Measurements from ENCODE around the gene ACVR1C. TPM values are rescaled to one million over a fixed set of nuclear protein-coding genes. Genes with fewer than 3 reads are reported as not detected.

Gene ACVR1C
- total RNA-seq, 1 donor from 2014 or later: 0.20 TPM

GRCh38 chr2:157497638-157498314, 130.9 kb downstream of the ACVR1C start:
- ATAC-seq (ENCODE audit: low read depth) (peak; percentile 78), DNase-seq (no peak)
- H3K4me3 Mint-ChIP-seq: no peak overlapping the region
- H3K27ac Mint-ChIP-seq: no peak overlapping the region
- ChIA-PET POLR2A (no interaction called here), CTCF (interaction anchor here (0.6 to 2.4 kb wide), 15 partner anchors 9 to 527 kb away, joined by 3 to 17 read pairs (median 4); partner anchors contain the start of genes ACVR1C, CYTIP and ERMN)
- peak; percentile 46 for TF ChIP-seq CTCF (IDR thresholded peaks at IDR 0.05)
- no peaks in the 10 kb centered on the region for H3K27me3 Mint-ChIP-seq
- H3K36me3 Mint-ChIP-seq (ENCODE audit: low read depth): no peaks in the 10 kb centered on the region
- H3K9me3 Mint-ChIP-seq: peaks cover 10% of the 10 kb centered on the region
- intact Hi-C loops (cut with micrococcal nuclease): loop anchor here (1.0 to 10.0 kb wide), 9 partner anchors 11 to 1257 kb away; partner anchors contain the start of gene ACVR1C
- peaks cover 38% of the 10 kb centered on the region for H3K4me1 Mint-ChIP-seq

- Mint-ChIP-seq H3K4me1 (peaks cover 20% of the 10 kb centered on the region), H3K27me3 (no peaks in the 10 kb centered on the region), H3K4me3 (no peak overlapping the region), H3K9me3 (no peaks in the 10 kb centered on the region), H3K36me3 (ENCODE audit: low read depth) (no peaks in the 10 kb centered on the region), H3K27ac (peak overlapping the region; percentile 50)
- ChIA-PET CTCF (interaction anchor here (0.7 to 6.8 kb wide), 31 partner anchors 9 to 532 kb away, joined by 3 to 114 read pairs (median 5); partner anchors contain the start of genes ACVR1C, CYTIP and ERMN), POLR2A (interaction anchor here (0.6 to 1.7 kb wide), 11 partner anchors 13 to 249 kb away, joined by 3 to 5 read pairs (median 3); partner anchors contain the start of gene CYTIP)
- TF ChIP-seq CTCF (IDR thresholded peaks at IDR 0.05): peak; percentile 58
- peak; percentile 36 for DNase-seq
- ATAC-seq (ENCODE audit: low read depth): peak; percentile 99
- intact Hi-C loops (cut with micrococcal nuclease): loop anchor here (1.0 to 10.0 kb wide), 11 partner anchors 23 to 703 kb away; partner anchors contain the start of gene ACVR1
Observed at GRCh38 chr2:157492189-157492773, 136.4 kb downstream of the ACVR1C start.

GRCh38 chr2:157489983-157490382, 138.7 kb downstream of the ACVR1C start:
- H3K4me3 Mint-ChIP-seq: no peak overlapping the region
- intact Hi-C loops (cut with micrococcal nuclease): loop anchor here (5.0 to 10.0 kb wide), 2 partner anchors 387 to 705 kb away; partner anchors contain the start of gene ACVR1
- no peaks in the 10 kb centered on the region for H3K9me3 Mint-ChIP-seq
- POLR2A ChIA-PET: no interaction called here
- no peak for DNase-seq
- no peaks in the 10 kb centered on the region for H3K27me3 Mint-ChIP-seq
- ATAC-seq (ENCODE audit: low read depth): no peak
- TF ChIP-seq CTCF (IDR thresholded peaks at IDR 0.05): no peak
- peaks cover 20% of the 10 kb centered on the region for H3K4me1 Mint-ChIP-seq
- CTCF ChIA-PET: interaction anchor here (0.6 to 6.8 kb wide), 9 partner anchors 13 to 1264 kb away, joined by 3 to 114 read pairs (median 5); partner anchors contain the start of gene ERMN
- H3K27ac Mint-ChIP-seq: no peak overlapping the region
- no peaks in the 10 kb centered on the region for H3K36me3 Mint-ChIP-seq (ENCODE audit: low read depth)

- ATAC-seq (ENCODE audit: low read depth) (no peak), DNase-seq (no peak)
- ChIA-PET CTCF (interaction anchor here (0.8 to 3.8 kb wide), 8 partner anchors 9 to 1266 kb away, joined by 3 to 23 read pairs (median 4); no protein-coding TSS in a partner anchor), POLR2A (interaction anchor here (0.7 to 1.3 kb wide), 2 partner anchors 85 to 350 kb away, joined by 3 read pairs; no protein-coding TSS in a partner anchor)
- H3K9me3 Mint-ChIP-seq: no peaks in the 10 kb centered on the region
- H3K27me3 Mint-ChIP-seq: no peaks in the 10 kb centered on the region
- intact Hi-C loops (cut with micrococcal nuclease): no loop called here
- H3K36me3 Mint-ChIP-seq (ENCODE audit: low read depth): no peaks in the 10 kb centered on the region
- peaks cover 20% of the 10 kb centered on the region for H3K4me1 Mint-ChIP-seq
- no peak overlapping the region for H3K27ac Mint-ChIP-seq
- no peak for TF ChIP-seq CTCF (IDR thresholded peaks at IDR 0.05)
- no peak overlapping the region for H3K4me3 Mint-ChIP-seq
Observed at GRCh38 chr2:157488877-157489276, 139.8 kb downstream of the ACVR1C start.

- no peak overlapping the region for H3K27ac Mint-ChIP-seq
- intact Hi-C loops (cut with micrococcal nuclease): no loop called here
- no peak for TF ChIP-seq CTCF (IDR thresholded peaks at IDR 0.05)
- H3K4me3 Mint-ChIP-seq: no peak overlapping the region
- no peaks in the 10 kb centered on the region for H3K27me3 Mint-ChIP-seq
- no peaks in the 10 kb centered on the region for H3K9me3 Mint-ChIP-seq
- POLR2A ChIA-PET: interaction anchor here (0.5 to 1.2 kb wide), 2 partner anchors 15 to 26 kb away, joined by 3 to 4 read pairs; no protein-coding TSS in a partner anchor
- CTCF ChIA-PET: interaction anchor here (0.9 to 3.8 kb wide), 3 partner anchors 17 to 185 kb away, joined by 5 to 23 read pairs (median 6); no protein-coding TSS in a partner anchor
- ATAC-seq (ENCODE audit: low read depth) (no peak), DNase-seq (no peak)
- H3K4me1 Mint-ChIP-seq: peaks cover 9% of the 10 kb centered on the region
- no peaks in the 10 kb centered on the region for H3K36me3 Mint-ChIP-seq (ENCODE audit: low read depth)
Observed at GRCh38 chr2:157487747-157488146, 140.9 kb downstream of the ACVR1C start.
